Body of pancreas (tissue), 4 donors: ENCODE results near the gene CDKN2C.

Experiments
- CTCF ChIP-seq, 7 experiments: fragments of 450-650 bp in 4 of 7; fragments of 200-600 bp in 3 of 7; sonication (generic) in 3 of 7; IDR thresholded peaks; one replicate each; pipeline ENCODE4 v1.5.1; 2016 to 2019; ENCODE audit warnings: antibody characterized with exemption in 7 of 7
- POLR2A ChIP-seq, 3 donors: fragments of 450-650 bp; IDR thresholded peaks; one replicate each; pipeline ENCODE4 v1.6.1; 2016; ENCODE audit warnings: antibody characterized with exemption in 3 of 3, mild to moderate bottlenecking in 2 of 3

- TF ChIP-seq POLR2A (IDR thresholded peaks at IDR 0.05) (no peak), CTCF (IDR thresholded peaks at IDR 0.05) (no peak)
Observed at GRCh38 chr1:51000160-51000559, 30.1 kb downstream of the CDKN2C start.
